Pancreas (tissue), 10 donors: ENCODE data around the gene NKIRAS1. TPM values are rescaled to one million over a fixed set of nuclear protein-coding genes. Genes with fewer than 3 reads are reported as not detected.
"Not testable (repeated sequence)": the region's sequence is repeated elsewhere in the genome, so short reads cannot be mapped to it uniquely, and the experiment has no call there.

Experiments
- ATAC-seq, 4 donors: fragments of 200-7000 bp; cut with Tn5 transposase; one replicate each; pipeline versions ENCODE4 v1.8.0 to v1.9.1; 2020; ENCODE audit warnings: mild to moderate bottlenecking in 4 of 4, moderate library complexity in 4 of 4
- DNase-seq, 6 donors: peaks; one replicate each; pipeline ENCODE4 v3.0.0-alpha.2; 2020
- FAIRE-seq: peaks from 2 replicates; lab custom pipeline; 2012; peaks lifted over from hg19 to GRCh38; lab: Jason Lieb, UNC
- H3K27ac ChIP-seq, 4 donors: fragments of 200-600 bp; sonication (generic); 1 replicate in 3 of 4; 2 replicates in 1 of 4; pipeline versions ENCODE4 v1.5.0 to v1.8.0; 2020
- H3K27me3 ChIP-seq, 4 donors: fragments of 200-600 bp; one replicate each; pipeline ENCODE4 v1.8.0; 2021
- H3K36me3 ChIP-seq, 3 donors: fragments of 200-600 bp; sonication (generic) in 1 of 3; one replicate each; pipeline versions ENCODE4 v1.5.0 to v1.8.0; 2020 to 2021
- H3K4me1 ChIP-seq, 3 donors: fragments of 200-600 bp; one replicate each; pipeline ENCODE4 v1.8.0; 2021
- H3K4me3 ChIP-seq, 4 donors: fragments of 200-600 bp; sonication (generic) in 2 of 4; one replicate each; pipeline versions ENCODE4 v1.5.0 to v1.8.0; 2020 to 2021
- H3K9me3 ChIP-seq, 4 donors: fragments of 200-600 bp; one replicate each; pipeline ENCODE4 v1.8.0; 2021
- WGBS, 2 donors: extraction: QIAGEN DNeasy Blood & Tissue Kit; methylation state at CpG; one replicate each; pipeline ENCODE4 v1.1.7; 2013; 5-methylcytosine and 5-hydroxymethylcytosine counted together
- intact Hi-C, 3 donors: fragments of 100-400 bp; cut with DNase I; formaldehyde crosslinking; loops; one replicate each; pipeline versions ENCODE4 v1.11.1 to v1.14.2; 2022
- polyA plus RNA-seq, 2 donors: library from polyadenylated mRNA; stranded (reverse); fragments of 200-250 nt; gene quantifications; one replicate each; pipeline ENCODE4 v1.2.3, GENCODE V29; 2013
- total RNA-seq, 6 donors: library from RNA; stranded (reverse); fragmentation: NEBNext Ultra II Directional in 4 of 6; extraction: Animal tissue kit (Norgen Biotek cat#: 25700) in 4 of 6; gene quantifications; one replicate each; pipeline versions ENCODE4 v1.2.1 to v1.2.4, GENCODE V29; 2021 to 2023
- TF ChIP-seq, protein P1 (sequence below), 4 donors: fragments of 200-600 bp; sonication (generic) in 3 of 4; IDR thresholded peaks; one replicate each; pipeline versions ENCODE4 v1.5.0 to v1.8.0; 2021; ENCODE audit warnings: antibody characterized with exemption in 4 of 4
- donor health status: healthy with polysubstance abuse.
- donor health status: DM: no; HTN: no; CAD: no; lungs with moderate emphysema.
- donor health status: DM: no; HTN: no; CAD: no.
- donor health status: control.
- donor health status: control.
- donor health status: Bipolar disorder and iron deficiency.
- donor health status: DM: yes; HTN: yes; CAD: no.
- donor health status: DM: no; HTN: no; CAD: no.
- donor health status: DM: no; HTN: no; CAD: no.
- donor health status: DM: yes; HTN: yes; CAD: no.

Gene NKIRAS1
- total and polyA plus RNA-seq, 8 donors = 2.7 to 5.9 (median 3.8) TPM

DNA sequence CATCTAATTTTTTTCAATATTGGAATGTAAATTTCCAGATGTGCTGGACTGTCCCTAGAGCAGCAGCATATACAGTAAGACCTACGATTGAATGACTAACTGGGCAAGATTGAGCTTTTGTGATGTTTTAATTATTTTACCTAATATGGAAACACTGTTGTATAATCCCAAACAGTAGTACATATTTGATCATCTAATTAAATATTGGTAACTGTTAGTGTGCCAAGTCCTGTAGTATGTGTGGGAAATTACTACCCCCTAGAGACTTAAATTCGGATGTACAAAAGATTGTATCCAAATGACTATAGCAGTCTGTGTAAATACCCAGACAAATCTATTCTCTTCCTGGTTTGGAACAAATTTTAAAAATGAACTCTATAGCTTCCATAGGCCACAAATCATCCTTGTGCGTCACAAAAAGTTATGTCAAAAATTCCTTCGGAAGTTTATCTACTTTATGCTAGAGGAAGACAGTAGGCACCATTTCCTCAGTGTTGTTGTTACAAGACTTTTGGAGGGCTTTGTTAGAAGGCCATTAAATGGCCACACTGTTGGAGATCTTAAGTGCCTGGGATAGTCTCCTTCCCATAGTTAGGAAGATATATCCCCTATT lies 41.6 kb downstream of the NKIRAS1 start:
- no peaks in the 10 kb centered on the region for H3K36me3 ChIP-seq
- no peaks in the 10 kb centered on the region for H3K9me3 ChIP-seq
- WGBS, 2 donors = 75 to 78% methylated on average over 4 of the region's 4 CpGs
- no peak for FAIRE-seq
- no peak for DNase-seq
- no peak for ATAC-seq
- H3K27me3 ChIP-seq = no peaks in the 10 kb centered on the region
- H3K27ac ChIP-seq = no peak overlapping the region
- H3K4me1 ChIP-seq = peaks cover 0 to 5% (median 0%) of the 10 kb centered on the region in 3 donors
- H3K4me3 ChIP-seq = no peak overlapping the region
- intact Hi-C loops = no loop called here
- TF ChIP-seq, protein P1, sequence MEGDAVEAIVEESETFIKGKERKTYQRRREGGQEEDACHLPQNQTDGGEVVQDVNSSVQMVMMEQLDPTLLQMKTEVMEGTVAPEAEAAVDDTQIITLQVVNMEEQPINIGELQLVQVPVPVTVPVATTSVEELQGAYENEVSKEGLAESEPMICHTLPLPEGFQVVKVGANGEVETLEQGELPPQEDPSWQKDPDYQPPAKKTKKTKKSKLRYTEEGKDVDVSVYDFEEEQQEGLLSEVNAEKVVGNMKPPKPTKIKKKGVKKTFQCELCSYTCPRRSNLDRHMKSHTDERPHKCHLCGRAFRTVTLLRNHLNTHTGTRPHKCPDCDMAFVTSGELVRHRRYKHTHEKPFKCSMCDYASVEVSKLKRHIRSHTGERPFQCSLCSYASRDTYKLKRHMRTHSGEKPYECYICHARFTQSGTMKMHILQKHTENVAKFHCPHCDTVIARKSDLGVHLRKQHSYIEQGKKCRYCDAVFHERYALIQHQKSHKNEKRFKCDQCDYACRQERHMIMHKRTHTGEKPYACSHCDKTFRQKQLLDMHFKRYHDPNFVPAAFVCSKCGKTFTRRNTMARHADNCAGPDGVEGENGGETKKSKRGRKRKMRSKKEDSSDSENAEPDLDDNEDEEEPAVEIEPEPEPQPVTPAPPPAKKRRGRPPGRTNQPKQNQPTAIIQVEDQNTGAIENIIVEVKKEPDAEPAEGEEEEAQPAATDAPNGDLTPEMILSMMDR (IDR thresholded peaks at IDR 0.05) = no peak

DNA sequence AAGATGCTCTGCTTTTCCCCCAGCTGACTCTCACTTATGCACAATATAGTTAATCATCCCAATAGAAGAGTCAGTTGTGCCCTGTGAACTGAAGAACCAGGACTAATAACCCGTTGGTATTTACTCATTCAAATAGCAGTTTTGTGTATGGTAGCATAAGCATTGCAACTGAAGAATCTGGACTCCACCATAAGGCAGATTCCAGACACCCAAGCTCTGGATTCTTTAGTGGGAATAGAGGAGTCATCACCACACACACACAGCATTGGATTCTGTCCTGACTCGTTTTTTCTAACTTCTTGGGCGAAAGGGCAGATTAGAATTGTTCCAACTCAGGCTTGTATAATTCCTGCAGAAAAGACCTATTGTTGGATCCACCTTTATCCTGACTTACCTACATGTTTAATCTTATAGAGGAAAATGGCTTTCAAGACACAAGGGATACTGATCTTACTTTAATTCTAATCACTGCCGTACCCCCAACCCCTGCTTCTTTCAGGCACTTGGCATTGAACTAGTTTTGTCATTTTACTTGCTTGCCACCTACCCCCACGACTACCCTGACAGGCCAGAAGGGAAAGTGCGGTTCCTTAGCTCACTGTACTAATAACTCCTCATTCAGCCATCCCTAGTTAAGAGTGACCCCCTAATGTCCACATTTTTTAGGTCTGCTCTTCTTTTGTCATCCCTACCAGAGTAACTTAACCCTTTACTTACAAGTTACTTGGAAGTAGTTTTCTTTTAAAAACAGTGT lies 42.3 kb downstream of the NKIRAS1 start:
- no peak for FAIRE-seq
- 65 to 67% methylated on average over 6 of the region's 6 CpGs for WGBS, 2 donors
- intact Hi-C loops = no loop called here
- Histone ChIP-seq H3K4me1 (peaks cover 0 to 5% (median 0%) of the 10 kb centered on the region in 3 donors), H3K9me3 (no peaks in the 10 kb centered on the region), H3K36me3 (no peaks in the 10 kb centered on the region), H3K4me3 (no peak overlapping the region), H3K27ac (no peak overlapping the region), H3K27me3 (no peaks in the 10 kb centered on the region)
- peak in 3 of 4 donors; percentile 9 to 35 (median 10) for ATAC-seq
- TF ChIP-seq, protein P1 (IDR thresholded peaks at IDR 0.05) = no peak
- no peak for DNase-seq

DNA sequence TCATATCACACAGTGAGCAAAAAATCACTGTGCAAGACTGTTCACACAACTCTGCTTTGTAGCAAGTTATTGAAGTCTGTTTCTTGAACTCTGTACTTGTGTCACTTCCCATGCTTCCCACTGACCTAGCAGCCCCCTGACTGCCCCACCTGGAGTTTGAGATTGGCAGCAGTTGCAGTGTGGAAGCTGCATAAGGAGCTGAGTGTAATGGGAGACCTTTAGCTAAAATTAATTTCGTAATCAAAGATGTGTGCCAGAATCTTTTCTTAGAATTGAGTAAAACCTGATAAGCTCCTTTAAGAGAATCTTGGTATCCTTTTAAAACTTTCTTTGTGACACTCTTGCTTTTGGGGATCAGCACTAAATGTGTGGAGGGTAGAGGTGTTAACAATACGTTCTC lies 42.8 kb downstream of the NKIRAS1 start:
- Histone ChIP-seq H3K9me3 (no peaks in the 10 kb centered on the region), H3K36me3 (no peaks in the 10 kb centered on the region), H3K27ac (no peak overlapping the region), H3K4me3 (no peak overlapping the region), H3K27me3 (no peaks in the 10 kb centered on the region), H3K4me1 (peaks cover 0 to 5% (median 0%) of the 10 kb centered on the region in 3 donors)
- 72 to 73% methylated on average over 2 of the region's 2 CpGs for WGBS, 2 donors
- DNase-seq (no peak), ATAC-seq (peak in 1 of 4 donors; percentile 30), FAIRE-seq (no peak)
- intact Hi-C loops = no loop called here
- TF ChIP-seq, protein P1 (IDR thresholded peaks at IDR 0.05) = no peak

DNA sequence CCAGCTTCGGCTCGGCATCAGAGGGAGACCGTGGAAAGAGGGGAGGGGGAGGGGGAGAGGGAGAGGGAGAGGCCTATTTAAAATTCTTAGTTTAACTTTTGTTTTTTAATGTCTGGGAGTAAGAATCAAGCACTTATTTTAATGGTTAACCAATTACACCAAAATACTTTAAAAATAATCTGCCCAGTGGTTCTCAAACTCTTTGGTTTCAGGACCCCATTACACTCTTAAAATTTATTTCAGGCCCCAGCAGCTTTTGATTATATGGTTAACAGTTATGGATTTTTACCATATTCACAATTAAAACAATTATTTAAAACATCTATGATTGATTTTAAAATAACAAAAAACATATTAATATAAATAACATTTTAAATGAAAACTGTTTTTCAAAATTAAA lies 44.5 kb downstream of the NKIRAS1 start:
- 100% methylated on average over 3 of the region's 3 CpGs; no CpG with 5 or more reads in 1 of the 2 donors for WGBS, 2 donors
- TF ChIP-seq, protein P1 (IDR thresholded peaks at IDR 0.05) = no peak
- Histone ChIP-seq H3K27me3 (no peaks in the 10 kb centered on the region), H3K9me3 (no peaks in the 10 kb centered on the region), H3K4me1 (peaks cover 0 to 5% (median 0%) of the 10 kb centered on the region in 3 donors), H3K27ac (no peak overlapping the region), H3K36me3 (no peaks in the 10 kb centered on the region), H3K4me3 (no peak overlapping the region)
- no peak for DNase-seq
- no peak for FAIRE-seq
- intact Hi-C loops = no loop called here
- ATAC-seq = no peak

DNA sequence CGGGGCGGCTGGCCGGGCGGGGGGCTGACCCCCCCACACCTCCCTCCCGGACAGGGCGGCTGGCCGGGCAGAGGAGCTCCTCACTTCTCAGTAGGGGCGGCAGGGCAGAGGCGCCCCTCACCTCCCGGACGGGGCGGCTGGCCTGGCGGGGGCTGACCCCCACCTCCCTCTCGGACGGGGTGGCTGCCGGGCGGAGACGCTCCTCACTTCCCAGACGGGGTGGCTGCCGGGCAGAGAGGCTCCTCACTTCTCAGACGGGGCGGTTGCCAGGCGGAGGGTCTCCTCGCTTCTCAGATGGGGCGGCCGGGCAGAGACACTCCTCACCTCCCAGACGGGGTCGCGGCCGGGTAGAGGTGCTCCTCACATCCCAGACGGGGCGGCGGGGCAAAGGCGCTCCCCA lies 45.4 kb downstream of the NKIRAS1 start:
- DNase-seq, H3K4me1 ChIP-seq, H3K27me3 ChIP-seq, ATAC-seq, H3K27ac ChIP-seq, intact Hi-C loops, H3K9me3 ChIP-seq, FAIRE-seq, H3K36me3 ChIP-seq, H3K4me3 ChIP-seq: not testable (repeated sequence)
- WGBS, 2 donors = 96 to 99% methylated on average over 16 to 34 of the region's 34 CpGs

DNA sequence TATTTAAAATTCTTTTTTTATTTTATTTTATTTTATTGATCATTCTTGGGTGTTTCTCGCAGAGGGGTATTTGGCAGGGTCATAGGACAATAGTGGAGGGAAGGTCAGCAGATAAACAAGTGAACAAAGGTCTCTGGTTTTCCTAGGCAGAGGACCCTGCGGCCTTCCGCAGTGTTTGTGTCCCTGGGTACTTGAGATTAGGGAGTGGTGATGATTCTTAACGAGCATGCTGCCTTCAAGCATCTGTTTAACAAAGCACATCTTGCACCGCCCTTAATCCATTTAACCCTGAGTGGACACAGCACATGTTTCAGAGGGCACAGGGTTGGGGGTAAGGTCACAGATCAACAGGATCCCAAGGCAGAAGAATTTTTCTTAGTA lies 46.1 kb downstream of the NKIRAS1 start:
- H3K36me3 ChIP-seq, ATAC-seq, DNase-seq, intact Hi-C loops, H3K27ac ChIP-seq, H3K4me3 ChIP-seq, H3K27me3 ChIP-seq, H3K9me3 ChIP-seq, FAIRE-seq: not testable (repeated sequence)
- WGBS, 2 donors = 94 to 100% methylated on average over 1 of the region's 5 CpGs
- H3K4me1 ChIP-seq = peaks cover 2 to 13% (median 13%) of the 10 kb centered on the region in 3 donors
